ENCODE results near the gene PDXP. TPM values are rescaled to one million over a fixed set of nuclear protein-coding genes. Genes with fewer than 3 reads are reported as not detected.
"Not testable (repeated sequence)": the region's sequence is repeated elsewhere in the genome, so short reads cannot be mapped to it uniquely, and the experiment has no call there.

The PDXP gene
- total RNA-seq, 1 donor from 2014 or later = 16.5 TPM

- Mint-ChIP-seq H3K27ac (ENCODE audit: unreplicated experiment) (no peak overlapping the region), H3K27me3 (ENCODE audit: unreplicated experiment) (no peaks in the 10 kb centered on the region), H3K9me3 (ENCODE audit: unreplicated experiment) (no peaks in the 10 kb centered on the region), H3K4me1 (ENCODE audit: unreplicated experiment) (peaks cover 3% of the 10 kb centered on the region), H3K36me3 (ENCODE audit: unreplicated experiment) (peaks cover 2% of the 10 kb centered on the region), H3K4me3 (ENCODE audit: unreplicated experiment) (no peak overlapping the region)
- TF ChIP-seq CTCF (IDR thresholded peaks at IDR 0.05) = no peak
- DNase-seq (ENCODE audit: extremely low spot score, unreplicated experiment) = no peak
Observed at GRCh38 chr22:37647317-37647716, 11.2 kb upstream of the PDXP start.

GRCh38 chr22:37647928-37648327 is 10.6 kb upstream of the PDXP start:
- no peak for DNase-seq (ENCODE audit: extremely low spot score, unreplicated experiment)
- no peak for TF ChIP-seq CTCF (IDR thresholded peaks at IDR 0.05)
- Mint-ChIP-seq H3K9me3 (ENCODE audit: unreplicated experiment) (no peaks in the 10 kb centered on the region), H3K4me3 (ENCODE audit: unreplicated experiment) (no peak overlapping the region), H3K36me3 (ENCODE audit: unreplicated experiment) (peaks cover 2% of the 10 kb centered on the region), H3K27ac (ENCODE audit: unreplicated experiment) (no peak overlapping the region), H3K27me3 (ENCODE audit: unreplicated experiment) (no peaks in the 10 kb centered on the region), H3K4me1 (ENCODE audit: unreplicated experiment) (peaks cover 3% of the 10 kb centered on the region)

GRCh38 chr22:37650463-37651136 is 7.9 kb upstream of the PDXP start:
- Mint-ChIP-seq H3K36me3 (ENCODE audit: unreplicated experiment) (peaks cover 4% of the 10 kb centered on the region), H3K27me3 (ENCODE audit: unreplicated experiment) (no peaks in the 10 kb centered on the region), H3K9me3 (ENCODE audit: unreplicated experiment) (no peaks in the 10 kb centered on the region), H3K27ac (ENCODE audit: unreplicated experiment) (no peak overlapping the region), H3K4me3 (ENCODE audit: unreplicated experiment) (no peak overlapping the region), H3K4me1 (ENCODE audit: unreplicated experiment) (no peaks in the 10 kb centered on the region)
- no peak for DNase-seq (ENCODE audit: extremely low spot score, unreplicated experiment)
- no peak for TF ChIP-seq CTCF (IDR thresholded peaks at IDR 0.05)

GRCh38 chr22:37654563-37655251 is 3.8 kb upstream of the PDXP start:
- TF ChIP-seq CTCF (IDR thresholded peaks at IDR 0.05) = no peak
- Mint-ChIP-seq H3K27me3 (ENCODE audit: unreplicated experiment) (no peaks in the 10 kb centered on the region), H3K4me1 (ENCODE audit: unreplicated experiment) (peaks cover 12% of the 10 kb centered on the region)

GRCh38 chr22:37655252-37655563 is 3.3 kb upstream of the PDXP start:
- TF ChIP-seq CTCF (IDR thresholded peaks at IDR 0.05) = no peak
- peaks cover 17% of the 10 kb centered on the region for H3K4me1 Mint-ChIP-seq (ENCODE audit: unreplicated experiment)
- H3K27ac Mint-ChIP-seq (ENCODE audit: unreplicated experiment) = no peak overlapping the region
- H3K4me3 Mint-ChIP-seq (ENCODE audit: unreplicated experiment) = no peak overlapping the region
- peaks cover 4% of the 10 kb centered on the region for H3K36me3 Mint-ChIP-seq (ENCODE audit: unreplicated experiment)
- DNase-seq (ENCODE audit: extremely low spot score, unreplicated experiment) = no peak
- H3K9me3 Mint-ChIP-seq (ENCODE audit: unreplicated experiment) = no peaks in the 10 kb centered on the region
- no peaks in the 10 kb centered on the region for H3K27me3 Mint-ChIP-seq (ENCODE audit: unreplicated experiment)

More at GRCh38 chr22:37654563-37655251, 3.8 kb upstream of the PDXP start:
- no peaks in the 10 kb centered on the region for H3K9me3 Mint-ChIP-seq (ENCODE audit: unreplicated experiment)
- no peak for DNase-seq (ENCODE audit: extremely low spot score, unreplicated experiment)
- no peak overlapping the region for H3K4me3 Mint-ChIP-seq (ENCODE audit: unreplicated experiment)
- no peak overlapping the region for H3K27ac Mint-ChIP-seq (ENCODE audit: unreplicated experiment)
- H3K36me3 Mint-ChIP-seq (ENCODE audit: unreplicated experiment) = peaks cover 4% of the 10 kb centered on the region

GRCh38 chr22:37656583-37656982 is 1.9 kb upstream of the PDXP start:
- not testable (repeated sequence) for H3K9me3 Mint-ChIP-seq (ENCODE audit: unreplicated experiment); H3K4me3 Mint-ChIP-seq (ENCODE audit: unreplicated experiment); H3K27ac Mint-ChIP-seq (ENCODE audit: unreplicated experiment)

More at GRCh38 chr22:37656583-37656982, 1.9 kb upstream of the PDXP start:
- peaks cover 31% of the 10 kb centered on the region for H3K4me1 Mint-ChIP-seq (ENCODE audit: unreplicated experiment)
- not testable (repeated sequence) for H3K27me3 Mint-ChIP-seq (ENCODE audit: unreplicated experiment); H3K36me3 Mint-ChIP-seq (ENCODE audit: unreplicated experiment); DNase-seq (ENCODE audit: extremely low spot score, unreplicated experiment)
